PC-3 (cell line): ENCODE results near the gene GUCY2F.

ENCODE experiments used
- CTCF ChIP-seq: fragments of 300-600 bp; sonication (generic); conservative IDR thresholded peaks from 2 replicates; pipeline ENCODE4 v1.5.1; 2017; ENCODE audit warnings: antibody characterized with exemption, low read depth, mild to moderate bottlenecking, low read length
- EZH2 ChIP-seq: fragments of 300-600 bp; sonication (generic); IDR thresholded peaks from one replicate; pipeline ENCODE4 v1.6.1; 2017; ENCODE audit warnings: antibody characterized with exemption, mild to moderate bottlenecking, low read length; ENCODE audit not compliant: unreplicated experiment

- TF ChIP-seq EZH2 (no peak), CTCF (no peak)
Measured at GRCh38 chrX:109382332-109382731, 99.6 kb downstream of the GUCY2F start.
